Measurements from ENCODE around the gene ANKS1B.
"Not testable (repeated sequence)": the region's sequence is repeated elsewhere in the genome, so short reads cannot be mapped to it uniquely, and the experiment has no call there.

Gene ANKS1B

GRCh38 chr12:99984271-99985128 lies at the start of gene ANKS1B:
Gene ANKS1B, minus strand, starts transcription at chr12:99984936. Its CDS starts 699 bp downstream, at chr12:99984237.
- no peak for DNase-seq

GRCh38 chr12:100031836-100032235 lies 47.1 kb upstream of the ANKS1B start:
- DNase-seq = no peak

- no peak for DNase-seq
These were observed 42.9 kb upstream of the ANKS1B start for GRCh38 chr12:100027671-100028070.

GRCh38 chr12:100026241-100026640 lies 41.5 kb upstream of the ANKS1B start:
- DNase-seq = no peak

- DNase-seq = no peak
These were observed 40.3 kb upstream of the ANKS1B start for GRCh38 chr12:100024974-100025555.

- DNase-seq = no peak
These were observed 35.6 kb upstream of the ANKS1B start for GRCh38 chr12:100020370-100020769.

- DNase-seq = no peak
These were observed 32.3 kb upstream of the ANKS1B start for GRCh38 chr12:100017056-100017455.

GRCh38 chr12:100016304-100016703 lies 31.6 kb upstream of the ANKS1B start:
- not testable (repeated sequence) for DNase-seq

GRCh38 chr12:100005846-100006245 lies 21.1 kb upstream of the ANKS1B start:
- DNase-seq = not testable (repeated sequence)

- DNase-seq = no peak
These were observed 13.1 kb upstream of the ANKS1B start for GRCh38 chr12:99997806-99998205.

GRCh38 chr12:99996095-99996494 lies 11.4 kb upstream of the ANKS1B start:
- DNase-seq = no peak

- no peak for DNase-seq
These were observed 895 bp upstream of the ANKS1B start for GRCh38 chr12:99985631-99986030.

GRCh38 chr12:99985129-99985570 lies 414 bp upstream of the ANKS1B start:
- no peak for DNase-seq

- no peak for DNase-seq
These were observed 1.1 kb downstream of the ANKS1B start for GRCh38 chr12:99983456-99984258.

- DNase-seq = no peak
These were observed 3.0 kb downstream of the ANKS1B start for GRCh38 chr12:99981639-99982190.

- DNase-seq = no peak
These were observed 5.3 kb downstream of the ANKS1B start for GRCh38 chr12:99979471-99979870.

GRCh38 chr12:99978152-99978551 lies 6.6 kb downstream of the ANKS1B start:
- DNase-seq = no peak

GRCh38 chr12:99977550-99977949 lies 7.2 kb downstream of the ANKS1B start:
- DNase-seq = no peak

- no peak for DNase-seq
These were observed 8.0 kb downstream of the ANKS1B start for GRCh38 chr12:99976762-99977161.

GRCh38 chr12:99975321-99975720 lies 9.4 kb downstream of the ANKS1B start:
- DNase-seq = no peak

- DNase-seq = no peak
These were observed 10.6 kb downstream of the ANKS1B start for GRCh38 chr12:99974146-99974545.

- no peak for DNase-seq
These were observed 18.3 kb downstream of the ANKS1B start for GRCh38 chr12:99966429-99966828.

- no peak for DNase-seq
These were observed 24.4 kb downstream of the ANKS1B start for GRCh38 chr12:99960311-99960710.
